KMS-11 (cell line): ENCODE measurements around the gene CXADR.
"Not testable (repeated sequence)": the region's sequence is repeated elsewhere in the genome, so short reads cannot be mapped to it uniquely, and the experiment has no call there.

ENCODE experiments used
- H2AFZ ChIP-seq: fragments of 200-600 bp; sonication (generic); 2 replicates; pipeline ENCODE4 v1.6.1; 2016; ENCODE audit warnings: antibody characterized with exemption, mixed run types, low read depth
- H3K27ac ChIP-seq: fragments of 200-600 bp; sonication (generic); 2 replicates; pipeline ENCODE4 v1.6.1; 2016; ENCODE audit warnings: mild to moderate bottlenecking, mixed run types
- H3K27me3 ChIP-seq: fragments of 200-600 bp; sonication (generic); 2 replicates; pipeline ENCODE4 v1.6.1; 2017; ENCODE audit warnings: mild to moderate bottlenecking, low read depth, mixed run types, moderate library complexity; ENCODE audit not compliant: insufficient read depth
- H3K36me3 ChIP-seq: fragments of 200-600 bp; sonication (generic); 2 replicates; pipeline ENCODE4 v1.6.1; 2017; ENCODE audit warnings: mild to moderate bottlenecking, mixed run types; ENCODE audit not compliant: insufficient read depth
- H3K4me1 ChIP-seq: fragments of 200-600 bp; sonication (generic); 2 replicates; pipeline ENCODE4 v1.6.1; 2016; ENCODE audit warnings: mild to moderate bottlenecking, low read depth, mixed run types; ENCODE audit not compliant: poor library complexity, severe bottlenecking
- H3K4me2 ChIP-seq: fragments of 200-600 bp; sonication (generic); 2 replicates; pipeline ENCODE4 v1.7.0; 2016; ENCODE audit warnings: mild to moderate bottlenecking, mixed run types
- H3K4me3 ChIP-seq: fragments of 200-600 bp; sonication (generic); IDR thresholded peaks from 2 replicates; pipeline ENCODE4 v1.6.1; 2017; ENCODE audit warnings: low read depth, low read length, mixed read lengths; ENCODE audit not compliant: insufficient read depth
- H3K79me2 ChIP-seq: fragments of 200-600 bp; sonication (generic); 2 replicates; pipeline ENCODE4 v1.6.1; 2016; ENCODE audit warnings: low read depth, mixed run types; ENCODE audit not compliant: insufficient read depth
- H3K9ac ChIP-seq: fragments of 200-600 bp; sonication (generic); 2 replicates; pipeline ENCODE4 v1.6.1; 2016; ENCODE audit warnings: mild to moderate bottlenecking, mixed run types
- H4K20me1 ChIP-seq: fragments of 200-600 bp; sonication (generic); 2 replicates; pipeline ENCODE4 v1.6.1; 2016; ENCODE audit warnings: mild to moderate bottlenecking, mixed run types; ENCODE audit not compliant: insufficient read depth
- CTCF ChIP-seq: fragments of 200-600 bp; sonication (generic); conservative IDR thresholded peaks from 2 replicates; pipeline ENCODE4 v1.6.1; 2017; ENCODE audit warnings: low read depth, mild to moderate bottlenecking, antibody characterized with exemption, low read length, moderate library complexity, mixed read lengths

Gene CXADR

DNA sequence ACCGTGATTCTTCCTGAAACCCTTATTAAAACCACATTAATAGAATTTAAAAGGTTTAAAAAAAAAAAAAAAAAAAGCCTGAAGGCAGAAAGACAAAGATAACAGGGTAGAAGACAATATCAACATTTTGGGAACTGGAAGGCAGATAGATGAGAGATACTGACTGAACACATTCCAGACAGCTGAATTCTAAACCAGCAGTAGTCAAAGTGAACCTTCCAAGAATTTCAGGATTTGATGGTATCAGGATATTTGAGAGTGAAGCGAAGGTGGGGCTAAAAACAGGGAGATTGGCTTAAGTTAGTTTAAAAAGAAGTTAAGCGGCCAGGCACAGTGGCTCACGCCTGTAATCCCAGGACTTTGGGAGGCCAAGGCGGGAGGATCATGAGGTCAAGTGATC lies 5.3 kb upstream of the CXADR start:
- H3K79me2 ChIP-seq = no peaks in the 10 kb centered on the region
- H2AFZ ChIP-seq = no peak overlapping the region
- no peaks in the 10 kb centered on the region for H4K20me1 ChIP-seq
- no peak overlapping the region for H3K9ac ChIP-seq
- no peak overlapping the region for H3K27ac ChIP-seq
- H3K4me3 ChIP-seq = no peak overlapping the region
- H3K4me2 ChIP-seq = no peak overlapping the region
- H3K4me1 ChIP-seq = no peaks in the 10 kb centered on the region
- no peak for TF ChIP-seq CTCF
- no peaks in the 10 kb centered on the region for H3K27me3 ChIP-seq
- H3K36me3 ChIP-seq = no peaks in the 10 kb centered on the region

DNA sequence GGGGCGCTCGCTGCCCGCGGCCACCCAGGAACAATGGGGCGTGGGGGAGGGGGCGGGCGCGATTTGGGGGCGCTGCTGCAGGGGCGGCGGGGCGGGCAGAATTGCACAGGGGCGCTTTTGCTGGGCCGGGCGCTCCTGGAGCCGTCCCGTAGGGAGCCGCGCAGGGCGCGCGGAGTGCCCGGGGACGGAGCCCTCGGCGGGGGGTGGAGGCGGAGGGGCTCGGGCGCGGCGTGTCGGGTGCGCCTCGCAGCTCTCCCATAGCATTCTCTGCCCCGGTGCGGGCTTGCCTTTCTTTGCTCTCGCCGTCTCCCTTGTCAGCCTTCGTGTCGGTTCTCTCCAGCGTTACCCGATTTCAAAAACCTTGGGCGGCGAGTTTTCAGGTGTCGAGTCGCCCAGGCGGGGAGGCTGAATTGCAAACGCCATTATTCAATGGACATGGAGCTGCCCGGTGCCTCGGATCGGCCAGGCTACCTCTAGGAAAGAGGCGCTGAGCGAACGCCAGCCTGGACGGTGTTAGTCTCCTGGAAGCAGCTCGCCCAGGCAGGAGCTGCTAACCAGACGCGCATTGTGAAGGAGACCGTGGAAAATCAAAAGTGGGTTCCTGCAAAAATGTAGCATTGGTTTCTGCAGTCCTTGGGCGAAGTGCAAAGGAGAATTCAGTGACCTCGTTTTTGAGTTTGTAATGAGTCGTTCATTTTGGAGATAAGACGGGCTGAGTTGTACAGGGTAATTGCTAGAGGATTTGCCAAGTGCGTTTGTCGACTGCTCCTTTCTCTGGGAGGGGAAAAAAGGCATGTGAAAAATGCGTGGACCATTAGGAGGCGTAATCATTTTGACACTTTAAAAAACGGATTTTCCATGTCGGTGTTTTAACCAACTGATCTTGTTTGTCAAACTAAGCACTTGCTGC lies 626 bp downstream of the CXADR start:
- H3K4me1 ChIP-seq = peaks cover 9% of the 10 kb centered on the region
- H3K27ac ChIP-seq = 0 out of 2 replicates have a peak overlapping the region, but pooled peaks have one; percentile 14
- no peak for TF ChIP-seq CTCF
- peak overlapping the region; percentile 76 for H3K4me2 ChIP-seq
- no peaks in the 10 kb centered on the region for H3K36me3 ChIP-seq
- no peaks in the 10 kb centered on the region for H3K27me3 ChIP-seq
- H2AFZ ChIP-seq = peak overlapping the region; percentile 90
- no peaks in the 10 kb centered on the region; the same call in 1 of the 2 replicates for H3K79me2 ChIP-seq
- H4K20me1 ChIP-seq = no peaks in the 10 kb centered on the region
- H3K4me3 ChIP-seq = no peak overlapping the region
- peak overlapping the region; percentile 55 for H3K9ac ChIP-seq

- H3K4me1 ChIP-seq = peaks cover 9% of the 10 kb centered on the region
- H3K4me3 ChIP-seq = no peak overlapping the region
- TF ChIP-seq CTCF = no peak
- H3K27me3 ChIP-seq = no peaks in the 10 kb centered on the region
- H3K9ac ChIP-seq = peak overlapping the region; percentile 55; the same call in 1 of the 2 replicates
- H3K27ac ChIP-seq = no peak overlapping the region
- no peaks in the 10 kb centered on the region; the same call in 1 of the 2 replicates for H3K79me2 ChIP-seq
- H4K20me1 ChIP-seq = no peaks in the 10 kb centered on the region
- no peaks in the 10 kb centered on the region for H3K36me3 ChIP-seq
- peak overlapping the region; percentile 90; the same call in 1 of the 2 replicates for H2AFZ ChIP-seq
- peak overlapping the region; percentile 76 for H3K4me2 ChIP-seq
These were observed 1.4 kb downstream of the CXADR start for GRCh38 chr21:17514124-17514845.

- not testable (repeated sequence) for H3K79me2 ChIP-seq, H3K36me3 ChIP-seq, H3K27ac ChIP-seq, H4K20me1 ChIP-seq, H3K27me3 ChIP-seq, H3K4me1 ChIP-seq, H3K4me2 ChIP-seq, H3K9ac ChIP-seq, H2AFZ ChIP-seq, H3K4me3 ChIP-seq
These were observed 4.2 kb downstream of the CXADR start for GRCh38 chr21:17517008-17517407.
